ENCODE results near the gene NPIPA5. TPM values are rescaled to one million over a fixed set of nuclear protein-coding genes. Genes with fewer than 3 reads are reported as not detected.

The NPIPA5 gene
- total and polyA plus RNA-seq, 2 of the 13 experiments (the other 11 are each of a cell fraction or from before 2014, with no cell fraction given): 9.7 to 21.5 TPM

DNA sequence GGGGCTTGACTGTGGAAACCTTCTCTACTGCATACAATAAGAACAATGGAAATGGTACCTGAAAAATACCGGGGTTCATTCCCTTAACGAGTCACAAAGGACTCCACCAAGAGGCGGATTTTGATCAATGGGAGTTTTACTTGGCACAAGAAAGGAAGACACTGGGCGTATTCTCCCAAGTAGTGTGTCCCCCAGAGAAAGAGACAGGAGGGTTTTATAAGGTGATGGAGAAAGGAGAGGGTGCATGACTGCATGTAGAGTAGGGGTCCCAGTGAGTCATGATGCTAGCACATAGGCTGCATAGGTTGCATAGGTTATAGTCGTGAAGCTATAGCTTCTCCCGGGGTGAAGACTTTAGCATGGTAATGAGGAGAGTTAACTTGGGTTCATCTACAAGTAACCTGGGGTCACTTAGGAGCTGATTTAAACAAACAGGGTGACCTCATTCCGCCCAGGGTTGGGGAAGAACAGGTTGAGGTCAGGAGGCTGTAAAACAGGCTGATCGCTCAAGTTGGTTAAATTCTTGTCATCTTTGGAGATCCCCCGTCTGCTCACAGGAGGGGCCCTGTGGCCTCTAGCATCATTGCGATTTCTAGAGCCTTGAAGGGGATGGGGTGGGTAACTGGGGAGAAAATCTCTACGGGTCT, 19.0 kb upstream of the NPIPA5 start (continued):
- TF ChIP-seq, protein P1, sequence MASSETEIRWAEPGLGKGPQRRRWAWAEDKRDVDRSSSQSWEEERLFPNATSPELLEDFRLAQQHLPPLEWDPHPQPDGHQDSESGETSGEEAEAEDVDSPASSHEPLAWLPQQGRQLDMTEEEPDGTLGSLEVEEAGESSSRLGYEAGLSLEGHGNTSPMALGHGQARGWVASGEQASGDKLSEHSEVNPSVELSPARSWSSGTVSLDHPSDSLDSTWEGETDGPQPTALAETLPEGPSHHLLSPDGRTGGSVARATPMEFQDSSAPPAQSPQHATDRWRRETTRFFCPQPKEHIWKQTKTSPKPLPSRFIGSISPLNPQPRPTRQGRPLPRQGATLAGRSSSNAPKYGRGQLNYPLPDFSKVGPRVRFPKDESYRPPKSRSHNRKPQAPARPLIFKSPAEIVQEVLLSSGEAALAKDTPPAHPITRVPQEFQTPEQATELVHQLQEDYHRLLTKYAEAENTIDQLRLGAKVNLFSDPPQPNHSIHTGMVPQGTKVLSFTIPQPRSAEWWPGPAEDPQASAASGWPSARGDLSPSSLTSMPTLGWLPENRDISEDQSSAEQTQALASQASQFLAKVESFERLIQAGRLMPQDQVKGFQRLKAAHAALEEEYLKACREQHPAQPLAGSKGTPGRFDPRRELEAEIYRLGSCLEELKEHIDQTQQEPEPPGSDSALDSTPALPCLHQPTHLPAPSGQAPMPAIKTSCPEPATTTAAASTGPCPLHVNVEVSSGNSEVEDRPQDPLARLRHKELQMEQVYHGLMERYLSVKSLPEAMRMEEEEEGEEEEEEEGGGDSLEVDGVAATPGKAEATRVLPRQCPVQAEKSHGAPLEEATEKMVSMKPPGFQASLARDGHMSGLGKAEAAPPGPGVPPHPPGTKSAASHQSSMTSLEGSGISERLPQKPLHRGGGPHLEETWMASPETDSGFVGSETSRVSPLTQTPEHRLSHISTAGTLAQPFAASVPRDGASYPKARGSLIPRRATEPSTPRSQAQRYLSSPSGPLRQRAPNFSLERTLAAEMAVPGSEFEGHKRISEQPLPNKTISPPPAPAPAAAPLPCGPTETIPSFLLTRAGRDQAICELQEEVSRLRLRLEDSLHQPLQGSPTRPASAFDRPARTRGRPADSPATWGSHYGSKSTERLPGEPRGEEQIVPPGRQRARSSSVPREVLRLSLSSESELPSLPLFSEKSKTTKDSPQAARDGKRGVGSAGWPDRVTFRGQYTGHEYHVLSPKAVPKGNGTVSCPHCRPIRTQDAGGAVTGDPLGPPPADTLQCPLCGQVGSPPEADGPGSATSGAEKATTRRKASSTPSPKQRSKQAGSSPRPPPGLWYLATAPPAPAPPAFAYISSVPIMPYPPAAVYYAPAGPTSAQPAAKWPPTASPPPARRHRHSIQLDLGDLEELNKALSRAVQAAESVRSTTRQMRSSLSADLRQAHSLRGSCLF (CRISPR knock-in tag; IDR thresholded peaks at IDR 0.05; ENCODE audit: borderline replicate concordance): no peak
- TF ChIP-seq, protein P2, sequence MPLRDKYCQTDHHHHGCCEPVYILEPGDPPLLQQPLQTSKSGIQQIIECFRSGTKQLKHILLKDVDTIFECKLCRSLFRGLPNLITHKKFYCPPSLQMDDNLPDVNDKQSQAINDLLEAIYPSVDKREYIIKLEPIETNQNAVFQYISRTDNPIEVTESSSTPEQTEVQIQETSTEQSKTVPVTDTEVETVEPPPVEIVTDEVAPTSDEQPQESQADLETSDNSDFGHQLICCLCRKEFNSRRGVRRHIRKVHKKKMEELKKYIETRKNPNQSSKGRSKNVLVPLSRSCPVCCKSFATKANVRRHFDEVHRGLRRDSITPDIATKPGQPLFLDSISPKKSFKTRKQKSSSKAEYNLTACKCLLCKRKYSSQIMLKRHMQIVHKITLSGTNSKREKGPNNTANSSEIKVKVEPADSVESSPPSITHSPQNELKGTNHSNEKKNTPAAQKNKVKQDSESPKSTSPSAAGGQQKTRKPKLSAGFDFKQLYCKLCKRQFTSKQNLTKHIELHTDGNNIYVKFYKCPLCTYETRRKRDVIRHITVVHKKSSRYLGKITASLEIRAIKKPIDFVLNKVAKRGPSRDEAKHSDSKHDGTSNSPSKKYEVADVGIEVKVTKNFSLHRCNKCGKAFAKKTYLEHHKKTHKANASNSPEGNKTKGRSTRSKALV (CRISPR knock-in tag; IDR thresholded peaks at IDR 0.05): peak; percentile 16; the same call in 1 of the 2 replicates
- 0 out of 2 replicates have a peak, but pooled peaks have one; percentile 4 for TF ChIP-seq GLI4 (CRISPR knock-in tag; IDR thresholded peaks at IDR 0.05; ENCODE audit: borderline replicate concordance)
- no peak for TF ChIP-seq SRSF9 (IDR thresholded peaks at IDR 0.05; ENCODE audit: borderline replicate concordance, insufficient read depth, low read depth, low read length, poor library complexity, severe bottlenecking)
- TF ChIP-seq, protein P3, sequence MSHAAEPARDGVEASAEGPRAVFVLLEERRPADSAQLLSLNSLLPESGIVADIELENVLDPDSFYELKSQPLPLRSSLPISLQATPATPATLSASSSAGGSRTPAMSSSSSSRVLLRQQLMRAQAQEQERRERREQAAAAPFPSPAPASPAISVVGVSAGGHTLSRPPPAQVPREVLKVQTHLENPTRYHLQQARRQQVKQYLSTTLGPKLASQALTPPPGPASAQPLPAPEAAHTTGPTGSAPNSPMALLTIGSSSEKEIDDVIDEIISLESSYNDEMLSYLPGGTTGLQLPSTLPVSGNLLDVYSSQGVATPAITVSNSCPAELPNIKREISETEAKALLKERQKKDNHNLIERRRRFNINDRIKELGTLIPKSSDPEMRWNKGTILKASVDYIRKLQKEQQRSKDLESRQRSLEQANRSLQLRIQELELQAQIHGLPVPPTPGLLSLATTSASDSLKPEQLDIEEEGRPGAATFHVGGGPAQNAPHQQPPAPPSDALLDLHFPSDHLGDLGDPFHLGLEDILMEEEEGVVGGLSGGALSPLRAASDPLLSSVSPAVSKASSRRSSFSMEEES (CRISPR knock-in tag; IDR thresholded peaks at IDR 0.05): no peak
- TF ChIP-seq BCL6 (CRISPR knock-in tag; IDR thresholded peaks at IDR 0.05): no peak
- no peak for TF ChIP-seq ZFP62 (CRISPR knock-in tag; IDR thresholded peaks at IDR 0.05)
- TF ChIP-seq ZFP36 (IDR thresholded peaks at IDR 0.05; ENCODE audit: borderline replicate concordance, low read depth, low read length, partially characterized antibody): no peak
- TF ChIP-seq HES4 (CRISPR knock-in tag; IDR thresholded peaks at IDR 0.05; ENCODE audit: borderline replicate concordance): no peak
- TF ChIP-seq BHLHE40 (IDR thresholded peaks at IDR 0.05; ENCODE audit: low read length): no peak
- no peak for TF ChIP-seq ZNF703 (CRISPR knock-in tag; IDR thresholded peaks at IDR 0.05; ENCODE audit: borderline replicate concordance)
- TF ChIP-seq ZBTB1 (CRISPR knock-in tag; IDR thresholded peaks at IDR 0.05; ENCODE audit: borderline replicate concordance): no peak
- TF ChIP-seq, protein P4, sequence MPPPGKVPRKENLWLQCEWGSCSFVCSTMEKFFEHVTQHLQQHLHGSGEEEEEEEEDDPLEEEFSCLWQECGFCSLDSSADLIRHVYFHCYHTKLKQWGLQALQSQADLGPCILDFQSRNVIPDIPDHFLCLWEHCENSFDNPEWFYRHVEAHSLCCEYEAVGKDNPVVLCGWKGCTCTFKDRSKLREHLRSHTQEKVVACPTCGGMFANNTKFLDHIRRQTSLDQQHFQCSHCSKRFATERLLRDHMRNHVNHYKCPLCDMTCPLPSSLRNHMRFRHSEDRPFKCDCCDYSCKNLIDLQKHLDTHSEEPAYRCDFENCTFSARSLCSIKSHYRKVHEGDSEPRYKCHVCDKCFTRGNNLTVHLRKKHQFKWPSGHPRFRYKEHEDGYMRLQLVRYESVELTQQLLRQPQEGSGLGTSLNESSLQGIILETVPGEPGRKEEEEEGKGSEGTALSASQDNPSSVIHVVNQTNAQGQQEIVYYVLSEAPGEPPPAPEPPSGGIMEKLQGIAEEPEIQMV (CRISPR knock-in tag; IDR thresholded peaks at IDR 0.05; ENCODE audit: low read depth): no peak
- TF ChIP-seq, protein P5, sequence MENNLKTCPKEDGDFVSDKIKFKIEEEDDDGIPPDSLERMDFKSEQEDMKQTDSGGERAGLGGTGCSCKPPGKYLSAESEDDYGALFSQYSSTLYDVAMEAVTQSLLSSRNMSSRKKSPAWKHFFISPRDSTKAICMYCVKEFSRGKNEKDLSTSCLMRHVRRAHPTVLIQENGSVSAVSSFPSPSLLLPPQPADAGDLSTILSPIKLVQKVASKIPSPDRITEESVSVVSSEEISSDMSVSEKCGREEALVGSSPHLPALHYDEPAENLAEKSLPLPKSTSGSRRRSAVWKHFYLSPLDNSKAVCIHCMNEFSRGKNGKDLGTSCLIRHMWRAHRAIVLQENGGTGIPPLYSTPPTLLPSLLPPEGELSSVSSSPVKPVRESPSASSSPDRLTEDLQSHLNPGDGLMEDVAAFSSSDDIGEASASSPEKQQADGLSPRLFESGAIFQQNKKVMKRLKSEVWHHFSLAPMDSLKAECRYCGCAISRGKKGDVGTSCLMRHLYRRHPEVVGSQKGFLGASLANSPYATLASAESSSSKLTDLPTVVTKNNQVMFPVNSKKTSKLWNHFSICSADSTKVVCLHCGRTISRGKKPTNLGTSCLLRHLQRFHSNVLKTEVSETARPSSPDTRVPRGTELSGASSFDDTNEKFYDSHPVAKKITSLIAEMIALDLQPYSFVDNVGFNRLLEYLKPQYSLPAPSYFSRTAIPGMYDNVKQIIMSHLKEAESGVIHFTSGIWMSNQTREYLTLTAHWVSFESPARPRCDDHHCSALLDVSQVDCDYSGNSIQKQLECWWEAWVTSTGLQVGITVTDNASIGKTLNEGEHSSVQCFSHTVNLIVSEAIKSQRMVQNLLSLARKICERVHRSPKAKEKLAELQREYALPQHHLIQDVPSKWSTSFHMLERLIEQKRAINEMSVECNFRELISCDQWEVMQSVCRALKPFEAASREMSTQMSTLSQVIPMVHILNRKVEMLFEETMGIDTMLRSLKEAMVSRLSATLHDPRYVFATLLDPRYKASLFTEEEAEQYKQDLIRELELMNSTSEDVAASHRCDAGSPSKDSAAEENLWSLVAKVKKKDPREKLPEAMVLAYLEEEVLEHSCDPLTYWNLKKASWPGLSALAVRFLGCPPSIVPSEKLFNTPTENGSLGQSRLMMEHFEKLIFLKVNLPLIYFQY (CRISPR knock-in tag; IDR thresholded peaks at IDR 0.05; ENCODE audit: borderline replicate concordance): no peak

All from HepG2 (cell line).